RWPE2 (cell line): Measurements from ENCODE around the gene NRL.

ENCODE experiments used
- ATAC-seq: fragments of 200-7000 bp; cut with Tn5 transposase; 3 replicates; pipeline ENCODE4 v1.9.1; 2021; ENCODE audit warnings: low read depth
- DNase-seq: peaks from one replicate; pipeline ENCODE4 v3.0.0-alpha.2; 2020; ENCODE audit warnings: low spot score
- H3K27ac ChIP-seq: fragments of 450-650 bp; 2 replicates; pipeline ENCODE4 v1.5.1; 2017; ENCODE audit warnings: mild to moderate bottlenecking; ENCODE audit not compliant: poor library complexity, severe bottlenecking
- H3K27me3 ChIP-seq: fragments of 250-450 bp; sonication (Bioruptor Pico); 2 replicates; pipeline ENCODE4 v1.5.1; 2021; ENCODE audit warnings: mild to moderate bottlenecking, moderate library complexity; ENCODE audit not compliant: insufficient read depth, poor library complexity, severe bottlenecking
- H3K36me3 ChIP-seq: fragments of 250-450 bp; sonication (Bioruptor Pico); 2 replicates; pipeline ENCODE4 v1.5.1; 2020; ENCODE audit warnings: low read depth, mild to moderate bottlenecking, moderate library complexity
- H3K4me1 ChIP-seq: fragments of 250-450 bp; sonication (Bioruptor Pico); 2 replicates; pipeline ENCODE4 v1.5.1; 2021; ENCODE audit warnings: mild to moderate bottlenecking, moderate library complexity; ENCODE audit not compliant: insufficient read depth, poor library complexity, severe bottlenecking
- H3K4me3 ChIP-seq: fragments of 250-450 bp; sonication (Bioruptor Pico); 2 replicates; pipeline ENCODE4 v1.5.1; 2021; ENCODE audit warnings: mild to moderate bottlenecking, moderate library complexity; ENCODE audit not compliant: severe bottlenecking
- H3K9me3 ChIP-seq: fragments of 250-450 bp; sonication (Bioruptor Pico); 2 replicates; pipeline ENCODE4 v1.5.1; 2021; ENCODE audit warnings: mild to moderate bottlenecking, moderate library complexity; ENCODE audit not compliant: severe bottlenecking
- TF ChIP-seq, protein P1 (sequence below): fragments of 450-650 bp; IDR thresholded peaks from one replicate; pipeline ENCODE4 v1.5.1; 2017; ENCODE audit warnings: mild to moderate bottlenecking, moderate library complexity; ENCODE audit not compliant: poor library complexity, severe bottlenecking

The NRL gene

DNA sequence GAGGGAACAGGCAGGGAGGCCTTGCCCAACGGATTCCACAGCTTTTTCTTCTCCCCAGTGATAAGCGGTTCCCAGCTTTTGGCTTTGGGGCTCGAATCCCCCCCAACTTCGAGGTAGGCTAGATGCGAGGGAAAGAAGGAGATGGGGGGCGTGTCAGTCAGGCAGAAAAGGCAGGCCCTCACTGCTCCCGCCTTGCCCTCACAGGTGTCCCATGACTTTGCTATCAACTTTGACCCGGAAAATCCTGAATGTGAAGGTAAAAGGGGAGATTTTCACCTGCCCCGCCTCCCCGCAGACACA lies 38.5 kb downstream of the NRL start:
- no peak overlapping the region for H3K27ac ChIP-seq
- H3K4me3 ChIP-seq, result no peak overlapping the region
- H3K4me1 ChIP-seq, result no peaks in the 10 kb centered on the region
- H3K9me3 ChIP-seq, result no peaks in the 10 kb centered on the region
- no peaks in the 10 kb centered on the region for H3K27me3 ChIP-seq
- no peaks in the 10 kb centered on the region for H3K36me3 ChIP-seq
- ATAC-seq, result no peak
- TF ChIP-seq, protein P1, sequence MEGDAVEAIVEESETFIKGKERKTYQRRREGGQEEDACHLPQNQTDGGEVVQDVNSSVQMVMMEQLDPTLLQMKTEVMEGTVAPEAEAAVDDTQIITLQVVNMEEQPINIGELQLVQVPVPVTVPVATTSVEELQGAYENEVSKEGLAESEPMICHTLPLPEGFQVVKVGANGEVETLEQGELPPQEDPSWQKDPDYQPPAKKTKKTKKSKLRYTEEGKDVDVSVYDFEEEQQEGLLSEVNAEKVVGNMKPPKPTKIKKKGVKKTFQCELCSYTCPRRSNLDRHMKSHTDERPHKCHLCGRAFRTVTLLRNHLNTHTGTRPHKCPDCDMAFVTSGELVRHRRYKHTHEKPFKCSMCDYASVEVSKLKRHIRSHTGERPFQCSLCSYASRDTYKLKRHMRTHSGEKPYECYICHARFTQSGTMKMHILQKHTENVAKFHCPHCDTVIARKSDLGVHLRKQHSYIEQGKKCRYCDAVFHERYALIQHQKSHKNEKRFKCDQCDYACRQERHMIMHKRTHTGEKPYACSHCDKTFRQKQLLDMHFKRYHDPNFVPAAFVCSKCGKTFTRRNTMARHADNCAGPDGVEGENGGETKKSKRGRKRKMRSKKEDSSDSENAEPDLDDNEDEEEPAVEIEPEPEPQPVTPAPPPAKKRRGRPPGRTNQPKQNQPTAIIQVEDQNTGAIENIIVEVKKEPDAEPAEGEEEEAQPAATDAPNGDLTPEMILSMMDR, result no peak
- DNase-seq, result no peak

DNA sequence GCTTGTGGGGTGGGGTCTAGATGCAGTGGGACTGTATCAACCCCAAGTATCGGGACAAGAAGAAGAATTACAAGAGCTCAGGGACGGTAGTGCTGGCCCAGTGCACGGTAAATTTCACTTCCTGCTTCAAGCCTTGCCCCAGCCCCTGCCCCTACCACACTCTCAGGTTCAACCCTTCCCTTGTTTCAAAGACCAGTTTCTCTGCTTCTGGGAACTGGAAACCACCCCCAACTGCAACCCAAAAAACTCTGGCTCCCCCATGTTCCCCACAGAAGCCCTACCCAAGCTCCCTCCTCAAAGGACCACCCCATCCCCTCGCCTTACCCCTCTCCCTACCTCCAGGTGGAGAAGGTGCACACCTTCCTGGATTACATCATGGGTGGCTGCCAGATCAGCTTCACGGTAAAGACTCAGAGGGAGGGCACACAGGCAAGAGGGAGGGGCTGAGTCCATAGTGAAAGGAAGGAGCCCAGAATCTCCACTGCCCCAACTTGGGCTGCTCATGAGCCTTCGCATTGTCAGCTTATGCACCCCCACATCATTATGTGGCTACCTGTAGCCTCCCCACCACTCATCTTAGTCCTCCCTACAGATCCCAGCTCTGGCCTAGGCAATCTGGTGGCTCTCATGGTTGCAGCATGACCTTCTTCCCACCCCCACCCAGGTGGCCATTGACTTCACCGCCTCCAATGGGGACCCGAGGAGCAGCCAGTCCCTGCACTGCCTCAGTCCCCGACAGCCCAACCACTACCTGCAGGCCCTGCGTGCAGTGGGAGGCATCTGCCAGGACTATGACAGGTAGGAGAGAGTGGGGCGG lies 39.1 kb downstream of the NRL start:
- H3K4me1 ChIP-seq, result no peaks in the 10 kb centered on the region
- H3K36me3 ChIP-seq, result no peaks in the 10 kb centered on the region
- H3K27ac ChIP-seq, result no peak overlapping the region
- TF ChIP-seq, protein P1, result no peak
- DNase-seq (no peak), ATAC-seq (no peak)
- H3K4me3 ChIP-seq, result no peak overlapping the region
- no peaks in the 10 kb centered on the region for H3K27me3 ChIP-seq
- no peaks in the 10 kb centered on the region for H3K9me3 ChIP-seq

DNA sequence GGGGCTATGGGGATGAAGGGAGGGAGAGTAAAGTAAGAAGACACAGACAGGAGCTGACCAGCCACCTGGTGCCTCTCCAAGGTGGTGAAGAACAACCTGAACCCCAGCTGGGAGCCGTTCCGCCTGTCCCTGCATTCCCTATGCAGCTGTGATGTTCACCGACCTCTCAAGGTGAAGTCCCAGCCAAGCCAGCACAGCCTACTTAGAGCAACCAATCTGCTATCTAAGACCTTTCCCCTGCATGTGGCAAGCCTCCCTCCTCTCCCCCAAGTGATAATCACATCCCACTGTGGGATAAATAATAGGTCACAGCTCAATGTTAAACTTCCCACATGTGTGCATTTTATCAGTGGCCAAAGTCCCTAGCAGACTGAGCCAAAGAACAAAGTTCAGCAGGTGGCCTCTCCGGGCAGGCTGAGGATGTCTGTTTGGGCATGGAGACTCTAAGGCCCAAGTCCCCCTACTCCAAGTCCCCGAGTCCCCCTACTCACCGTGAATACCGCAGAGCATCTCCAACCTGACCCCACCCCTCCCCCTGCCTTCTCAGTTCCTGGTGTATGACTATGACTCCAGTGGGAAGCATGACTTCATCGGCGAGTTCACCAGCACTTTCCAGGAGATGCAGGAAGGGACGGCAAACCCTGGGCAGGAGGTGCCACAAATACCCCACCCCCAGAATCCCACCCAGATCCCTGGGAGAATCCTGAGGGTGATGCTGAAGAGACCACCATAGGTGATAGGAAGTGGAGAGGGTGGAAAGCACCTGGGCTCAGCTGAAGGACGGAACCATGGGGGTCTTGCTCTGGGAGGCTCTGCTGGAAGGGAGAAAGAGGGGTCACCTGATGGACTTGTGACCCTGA lies 39.9 kb downstream of the NRL start:
- Histone ChIP-seq H3K4me1 (no peaks in the 10 kb centered on the region), H3K27me3 (no peaks in the 10 kb centered on the region), H3K36me3 (no peaks in the 10 kb centered on the region), H3K27ac (no peak overlapping the region), H3K4me3 (no peak overlapping the region), H3K9me3 (no peaks in the 10 kb centered on the region)
- ATAC-seq, result no peak
- TF ChIP-seq, protein P1, result no peak
- no peak for DNase-seq

DNA sequence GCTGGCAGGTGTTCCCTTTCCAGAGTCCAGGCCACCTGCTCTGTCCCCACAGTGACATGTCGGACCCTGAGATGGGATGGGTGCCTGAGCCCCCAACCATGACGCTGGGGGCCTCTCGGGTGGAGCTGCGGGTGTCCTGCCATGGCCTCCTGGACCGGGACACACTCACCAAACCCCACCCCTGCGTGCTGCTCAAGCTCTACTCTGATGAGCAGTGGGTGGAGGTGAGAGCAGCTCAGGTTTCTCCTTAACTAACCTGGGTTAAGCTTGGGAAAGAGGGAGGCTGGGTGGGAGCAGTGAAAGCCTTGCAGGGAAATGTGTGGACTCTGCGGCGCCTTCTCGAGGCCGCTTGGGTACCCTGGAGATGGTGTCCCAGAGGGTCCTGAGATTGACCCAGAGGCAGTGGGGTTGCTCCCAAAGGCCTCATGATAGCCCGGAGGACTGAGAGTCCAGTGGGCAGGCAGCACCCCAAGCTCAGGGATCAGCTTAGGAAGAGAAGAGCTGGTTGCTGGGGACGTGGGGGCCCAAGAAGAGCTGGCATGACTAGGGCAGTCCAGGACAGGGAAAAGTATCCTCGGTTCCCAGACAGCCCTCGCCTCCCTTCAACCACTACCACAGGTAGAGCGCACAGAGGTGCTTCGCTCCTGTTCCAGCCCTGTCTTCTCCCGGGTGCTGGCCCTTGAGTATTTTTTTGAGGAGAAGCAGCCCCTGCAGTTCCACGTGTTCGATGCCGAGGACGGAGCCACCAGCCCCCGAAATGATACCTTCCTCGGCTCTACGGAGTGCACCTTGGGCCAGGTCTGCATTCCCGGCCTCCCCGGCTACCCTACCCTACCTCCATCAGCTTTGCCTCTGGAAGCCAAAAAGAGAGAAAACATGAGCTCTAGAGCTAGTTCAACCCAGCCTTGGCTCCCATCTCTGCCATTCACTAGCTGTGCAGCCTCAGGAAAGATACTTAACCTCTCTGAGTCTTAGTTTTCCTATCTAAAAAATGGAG lies 41.6 kb downstream of the NRL start:
- Histone ChIP-seq H3K36me3 (no peaks in the 10 kb centered on the region), H3K9me3 (no peaks in the 10 kb centered on the region), H3K4me1 (no peaks in the 10 kb centered on the region), H3K4me3 (no peak overlapping the region), H3K27ac (no peak overlapping the region), H3K27me3 (no peaks in the 10 kb centered on the region)
- ATAC-seq (no peak), DNase-seq (no peak)
- TF ChIP-seq, protein P1, result no peak
